ENCODE measurements around the gene WWTR1. TPM values are rescaled to one million over a fixed set of nuclear protein-coding genes. Genes with fewer than 3 reads are reported as not detected.

Gene WWTR1
- total RNA-seq, 1 donor from 2014 or later = 282 TPM

DNA sequence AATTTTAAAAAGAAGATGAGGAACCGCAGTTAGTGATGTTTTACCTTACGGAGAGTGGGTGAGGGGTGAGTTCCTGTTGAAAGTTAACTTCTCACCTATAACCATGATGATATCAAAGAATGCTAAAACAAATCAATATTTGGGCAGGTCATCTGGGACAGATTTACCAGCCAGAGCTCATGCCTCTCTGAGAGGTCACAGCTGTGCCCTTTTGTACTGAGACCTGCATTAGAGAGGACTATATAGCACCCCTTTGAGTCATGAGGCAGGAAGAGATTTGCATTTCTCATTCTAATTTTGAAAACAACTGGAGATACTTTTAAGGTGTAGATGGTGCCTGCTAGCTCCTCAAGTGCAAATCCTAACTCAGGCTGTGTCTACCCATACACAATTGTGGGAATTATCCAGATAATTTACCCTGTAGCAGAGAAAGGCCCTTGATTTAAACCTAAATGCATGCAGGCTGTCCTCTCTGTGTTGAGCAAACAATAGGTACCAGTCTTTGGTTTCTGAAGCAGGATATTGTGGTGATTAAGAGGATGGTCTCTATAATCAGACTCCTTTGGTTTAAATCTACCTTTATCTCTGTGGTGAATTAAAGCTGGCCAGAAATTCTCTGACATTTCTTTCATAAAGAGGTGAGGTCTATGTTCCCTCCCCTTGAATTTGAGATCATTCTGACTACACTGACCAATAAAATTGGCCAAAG is 189.2 kb downstream of the WWTR1 start:
- Histone ChIP-seq H3K9me3 (no peaks in the 10 kb centered on the region), H3K4me1 (peaks cover 6 to 39% of the 10 kb centered on the region in 2 donors), H3K27me3 (no peaks in the 10 kb centered on the region), H3K27ac (no peak overlapping the region), H3K4me3 (no peak overlapping the region), H3K36me3 (no peaks in the 10 kb centered on the region)
- TF ChIP-seq, protein P1, sequence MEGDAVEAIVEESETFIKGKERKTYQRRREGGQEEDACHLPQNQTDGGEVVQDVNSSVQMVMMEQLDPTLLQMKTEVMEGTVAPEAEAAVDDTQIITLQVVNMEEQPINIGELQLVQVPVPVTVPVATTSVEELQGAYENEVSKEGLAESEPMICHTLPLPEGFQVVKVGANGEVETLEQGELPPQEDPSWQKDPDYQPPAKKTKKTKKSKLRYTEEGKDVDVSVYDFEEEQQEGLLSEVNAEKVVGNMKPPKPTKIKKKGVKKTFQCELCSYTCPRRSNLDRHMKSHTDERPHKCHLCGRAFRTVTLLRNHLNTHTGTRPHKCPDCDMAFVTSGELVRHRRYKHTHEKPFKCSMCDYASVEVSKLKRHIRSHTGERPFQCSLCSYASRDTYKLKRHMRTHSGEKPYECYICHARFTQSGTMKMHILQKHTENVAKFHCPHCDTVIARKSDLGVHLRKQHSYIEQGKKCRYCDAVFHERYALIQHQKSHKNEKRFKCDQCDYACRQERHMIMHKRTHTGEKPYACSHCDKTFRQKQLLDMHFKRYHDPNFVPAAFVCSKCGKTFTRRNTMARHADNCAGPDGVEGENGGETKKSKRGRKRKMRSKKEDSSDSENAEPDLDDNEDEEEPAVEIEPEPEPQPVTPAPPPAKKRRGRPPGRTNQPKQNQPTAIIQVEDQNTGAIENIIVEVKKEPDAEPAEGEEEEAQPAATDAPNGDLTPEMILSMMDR (IDR thresholded peaks at IDR 0.05) = no peak
- intact Hi-C loops (cut with DNase I) = no loop called here
- DNase-seq (ENCODE audit: low spot score in 2 of 2) = no peak

Other genes with a start within 250 kb of the WWTR1 start
- gene TM4SF4, start 183.3 kb downstream of the WWTR1 start, total RNA-seq = not detected
- gene COMMD2, start 94.5 kb upstream of the WWTR1 start, total RNA-seq = 39.6 TPM
- not detected for gene ANKUB1, start 134.5 kb upstream of the WWTR1 start, total RNA-seq
- 69.3 TPM for gene RNF13, start 155.2 kb upstream of the WWTR1 start, total RNA-seq

Data from ascending aorta (tissue), 2 donors.